Heart right ventricle (tissue), 16 donors: ENCODE results near the gene PDE7B. TPM values are rescaled to one million over a fixed set of nuclear protein-coding genes. Genes with fewer than 3 reads are reported as not detected.
A peak's percentile ranks its signal among the peaks of the same experiment; 100 is the strongest.

Source experiments
- ATAC-seq, 8 donors: fragments of 200-7000 bp; cut with Tn5 transposase; one replicate each; pipeline ENCODE4 v1.9.1; 2020; ENCODE audit warnings: mild to moderate bottlenecking in 8 of 8, moderate library complexity in 8 of 8, moderate number of reproducible peaks in 1 of 8
- DNase-seq, 2 donors: peaks; one replicate each; pipeline ENCODE4 v3.0.0-alpha.2; 2020
- H3K27ac ChIP-seq, 10 donors: fragments of 200-600 bp; sonication (generic) in 2 of 10; one replicate each; pipeline versions ENCODE4 v1.5.0 to v1.8.0; 2020 to 2022; ENCODE audit warnings: mild to moderate bottlenecking in 3 of 10
- H3K27me3 ChIP-seq, 7 donors: fragments of 200-600 bp; one replicate each; pipeline ENCODE4 v1.8.0; 2021 to 2022; ENCODE audit warnings: mild to moderate bottlenecking in 2 of 7
- H3K36me3 ChIP-seq, 9 donors: fragments of 200-600 bp; sonication (generic) in 1 of 9; one replicate each; pipeline versions ENCODE4 v1.5.0 to v1.8.0; 2020 to 2022; ENCODE audit warnings: mild to moderate bottlenecking in 2 of 9
- H3K4me1 ChIP-seq, 9 donors: fragments of 200-600 bp; sonication (generic) in 1 of 9; one replicate each; pipeline versions ENCODE4 v1.5.0 to v1.8.0; 2020 to 2022; ENCODE audit warnings: mild to moderate bottlenecking in 4 of 9
- H3K4me3 ChIP-seq, 10 donors: fragments of 200-600 bp; sonication (generic) in 2 of 10; one replicate each; pipeline versions ENCODE4 v1.5.0 to v1.8.0; 2020 to 2022; ENCODE audit warnings: mild to moderate bottlenecking in 7 of 10, moderate library complexity in 2 of 10
- H3K9me3 ChIP-seq, 11 donors: fragments of 200-600 bp in 10 of 11; sonication (generic) in 2 of 11; one replicate each; pipeline versions ENCODE4 v1.5.0 to v1.8.0; 2013 to 2022; ENCODE audit warnings: mild to moderate bottlenecking in 2 of 11, control low read depth in 1 of 11, moderate library complexity in 1 of 11
- CTCF ChIP-seq, 9 donors: fragments of 200-600 bp; sonication (generic) in 2 of 9; IDR thresholded peaks; one replicate each; pipeline versions ENCODE4 v1.5.0 to v1.8.0; 2021 to 2022; ENCODE audit warnings: antibody characterized with exemption in 9 of 9, mild to moderate bottlenecking in 5 of 9, moderate library complexity in 1 of 9
- WGBS, 2 donors: extraction: QIAGEN DNeasy Blood & Tissue Kit; methylation state at CpG; one replicate each; pipeline ENCODE4 v1.1.7; 2013; ENCODE audit warnings: inconsistent platforms in 1 of 2; 5-methylcytosine and 5-hydroxymethylcytosine counted together
- intact Hi-C, 10 donors: fragments of 100-400 bp; cut with DNase I; formaldehyde crosslinking; loops; one replicate each; pipeline versions ENCODE4 v1.11.1 to v1.14.2; 2022
- long read RNA-seq, 3 donors: library from polyadenylated mRNA; unstranded; transcript quantifications; one replicate each; pipeline ENCODE4 v2.0.0, GENCODE V29; 2020 to 2021
- polyA plus RNA-seq, 2 donors: library from polyadenylated mRNA; stranded (reverse); fragments of 200-250 nt; gene quantifications; one replicate each; pipeline ENCODE4 v1.2.3, GENCODE V29; 2013
- total RNA-seq, 10 donors: library from RNA; stranded (reverse); fragmentation: NEBNext Ultra II Directional in 3 of 10; extraction: Animal tissue kit (Norgen Biotek cat#: 25700) in 3 of 10; gene quantifications; one replicate each; pipeline versions ENCODE4 v1.2.1 to v1.2.4, GENCODE V29; 2021 to 2023
- donor health status: Arrhythmogenic right ventricular cardiomyopathy.
- donor health status: ischemic (EF 13 %, LVEDD 7.1; RV severe dilation, severe dysfunction).
- donor health status: healthy with polysubstance abuse.
- donor health status: DM: no; HTN: yes; CAD: no.
- donor health status: DM: no; HTN: no; CAD: no.
- donor health status: ischemic (EF 25% LVEDD 6.9; RV normal size, moderate dysfunction).
- donor health status: ischemic (EF 25% LVEDD 5.7; RV mildly dilated, moderate dysfunction).
- donor health status: healthy.
- donor health status: DM: yes; HTN: yes; CAD: no.
- donor health status: Ischemic cardiomyopathy.
- donor health status: ischemic (EF 35%, LVEDD 5.7; RV mildly dilated, moderate dysfunction).
- donor health status: nonischemic (EF 11% LVEDD 7.7; RV severe dilation, severe dysfunction).
- donor health status: DM: yes; HTN: yes; CAD: no.
- donor health status: PGD.
- donor health status: ischemic (EF 29% LVEDD 5.4; RV normal size, mild dysfunction).
- donor health status: nonischemic (EF 23%, LVEDD 6.1; RV moderate dilation, normal function).

PDE7B gene
- total RNA-seq (10 to 100 TPM in 7 of 10 donors, 1 to 10 TPM in 3; 4.3 to 19.6 (median 11.7) TPM), polyA plus RNA-seq (1 to 10 TPM; 3.7 to 5.9 TPM)
- long read RNA-seq, donor 1, full-length matches to known transcripts: 14 of 27 reads
- long read RNA-seq, donor 1, partial matches to known transcripts: 5 of 27 reads
- long read RNA-seq, donor 1, other reads (novel, unspliced or antisense): 8 of 27 reads
- long read RNA-seq, donor 2, full-length matches to known transcripts: 23 of 36 reads
- long read RNA-seq, donor 2, partial matches to known transcripts: 10 of 36 reads
- long read RNA-seq, donor 2, other reads (novel, unspliced or antisense): 3 of 36 reads
- long read RNA-seq, donor 3, full-length matches to known transcripts: 14 of 26 reads
- long read RNA-seq, donor 3, partial matches to known transcripts: 5 of 26 reads
- long read RNA-seq, donor 3, other reads (novel, unspliced or antisense): 7 of 26 reads

- Histone ChIP-seq H3K27me3 (no peaks in the 10 kb centered on the region), H3K36me3 (no peaks in the 10 kb centered on the region), H3K4me3 (peak within 1 kb of the TSS; percentile 2 to 58 (median 51)), H3K4me1 (peaks cover 0 to 48% (median 14%) of the 10 kb centered on the region in 9 donors), H3K27ac (peak within 1 kb of the TSS; percentile 3 to 82 (median 70)), H3K9me3 (no peaks in the 10 kb centered on the region)
- ATAC-seq (peak; percentile 93 to 99 (median 96)), DNase-seq (peak; percentile 81)
- 19 to 34% methylated on average over 12 of the region's 12 CpGs for WGBS, 2 donors
- intact Hi-C loops: loop anchor here in 2 of 10 donors (5.0 kb wide), 2 partner anchors 39 to 51 kb away; no protein-coding TSS in a partner anchor
- TF ChIP-seq CTCF (IDR thresholded peaks at IDR 0.05): no peak
These were observed at the start of gene PDE7B for GRCh38 chr6:135851442-135852271. Gene PDE7B (plus strand): TSS chr6:135851701.

- DNase-seq (no peak), ATAC-seq (no peak)
- Histone ChIP-seq H3K9me3 (no peaks in the 10 kb centered on the region), H3K27me3 (no peaks in the 10 kb centered on the region), H3K27ac (no peak overlapping the region), H3K4me1 (no peaks in the 10 kb centered on the region), H3K4me3 (no peak overlapping the region), H3K36me3 (no peaks in the 10 kb centered on the region)
- no peak for TF ChIP-seq CTCF (IDR thresholded peaks at IDR 0.05)
- WGBS, 2 donors: 91 to 94% methylated on average over 2 of the region's 2 CpGs
- intact Hi-C loops: no loop called here
These were observed 49.6 kb upstream of the PDE7B start for GRCh38 chr6:135801755-135802465.

DNA sequence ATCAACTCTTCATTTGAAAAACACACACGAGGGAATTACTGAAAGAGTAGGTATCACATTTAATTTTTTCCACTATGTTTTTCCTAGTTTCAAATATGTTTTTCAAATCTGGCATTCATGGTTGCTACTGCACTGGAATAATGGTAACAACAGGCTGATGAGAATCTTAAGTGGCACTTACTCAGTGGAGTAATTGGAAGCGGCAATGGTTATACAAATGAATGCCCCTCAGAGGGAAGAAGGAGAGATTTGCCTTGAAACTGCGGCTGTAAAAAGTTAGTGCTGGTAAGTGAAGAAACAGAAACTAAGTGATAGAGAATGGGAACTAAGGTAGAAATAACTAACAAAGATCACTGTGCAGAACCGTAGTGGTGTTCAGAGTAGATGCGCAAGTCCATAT is 41.0 kb upstream of the PDE7B start:
- intact Hi-C loops: loop anchor here in 3 of 10 donors (5.0 to 10.0 kb wide), 3 partner anchors 42 to 116 kb away; partner anchors contain the start of gene PDE7B (in 1 of the 3)
- 78 to 80% methylated on average over 5 of the region's 5 CpGs for WGBS, 2 donors
- TF ChIP-seq CTCF (IDR thresholded peaks at IDR 0.05): no peak
- H3K36me3 ChIP-seq: no peaks in the 10 kb centered on the region
- no peak for DNase-seq
- ATAC-seq: no peak
- peak overlapping the region in 3 of 10 donors; percentile 46 to 68 (median 66) for H3K27ac ChIP-seq
- H3K27me3 ChIP-seq: no peaks in the 10 kb centered on the region
- no peak overlapping the region for H3K4me3 ChIP-seq
- H3K4me1 ChIP-seq: peaks cover 0 to 23% (median 11%) of the 10 kb centered on the region in 9 donors
- peaks cover 0 to 10% (median 0%) of the 10 kb centered on the region in 11 donors for H3K9me3 ChIP-seq
